Measurements from ENCODE around the gene TMEM184A. TPM values are rescaled to one million over a fixed set of nuclear protein-coding genes. Genes with fewer than 3 reads are reported as not detected.
"Not testable (repeated sequence)": the region's sequence is repeated elsewhere in the genome, so short reads cannot be mapped to it uniquely, and the experiment has no call there.

TMEM184A gene
- total RNA-seq, 4 donors from 2014 or later = 0.55 to 3.3 (median 1.3) TPM

DNA sequence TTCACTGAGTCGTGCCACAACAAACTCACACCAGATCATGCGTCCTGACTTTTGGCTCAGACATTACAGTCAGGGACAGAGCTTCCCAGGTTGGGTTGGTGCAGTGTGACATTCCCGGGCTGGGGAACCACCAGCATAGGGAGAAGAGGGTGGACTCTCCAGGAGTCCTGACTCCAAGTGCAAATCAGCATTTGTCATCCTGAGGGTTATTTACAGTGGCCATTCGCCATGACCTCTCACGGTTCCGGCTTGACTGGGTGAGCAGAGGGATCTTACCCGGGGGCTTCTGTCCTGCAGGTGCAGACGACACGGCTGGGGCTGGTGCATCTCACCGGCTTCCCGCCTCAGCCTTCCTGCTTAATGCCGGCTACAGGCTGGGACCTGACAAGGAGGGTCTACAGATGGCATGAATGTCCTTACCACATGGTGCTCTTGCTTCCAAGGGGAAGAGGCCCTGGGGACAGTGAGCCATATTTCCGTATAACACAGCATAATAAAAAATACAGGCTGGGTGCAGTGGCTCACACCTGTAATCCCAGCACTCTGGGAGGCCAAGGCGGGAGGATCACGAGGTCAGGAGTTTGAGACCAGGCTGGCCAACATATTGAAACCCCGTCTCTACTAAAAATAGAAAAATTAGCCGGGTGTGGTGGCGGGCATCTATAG is 39.3 kb downstream of the TMEM184A start:
- DNase-seq (no peak), ATAC-seq (no peak)
- no peak overlapping the region for H3K4me3 ChIP-seq
- no peaks in the 10 kb centered on the region for H3K36me3 ChIP-seq
- H3K9me3 ChIP-seq = no peaks in the 10 kb centered on the region
- H3K27ac ChIP-seq = no peak overlapping the region
- TF ChIP-seq, protein P1, sequence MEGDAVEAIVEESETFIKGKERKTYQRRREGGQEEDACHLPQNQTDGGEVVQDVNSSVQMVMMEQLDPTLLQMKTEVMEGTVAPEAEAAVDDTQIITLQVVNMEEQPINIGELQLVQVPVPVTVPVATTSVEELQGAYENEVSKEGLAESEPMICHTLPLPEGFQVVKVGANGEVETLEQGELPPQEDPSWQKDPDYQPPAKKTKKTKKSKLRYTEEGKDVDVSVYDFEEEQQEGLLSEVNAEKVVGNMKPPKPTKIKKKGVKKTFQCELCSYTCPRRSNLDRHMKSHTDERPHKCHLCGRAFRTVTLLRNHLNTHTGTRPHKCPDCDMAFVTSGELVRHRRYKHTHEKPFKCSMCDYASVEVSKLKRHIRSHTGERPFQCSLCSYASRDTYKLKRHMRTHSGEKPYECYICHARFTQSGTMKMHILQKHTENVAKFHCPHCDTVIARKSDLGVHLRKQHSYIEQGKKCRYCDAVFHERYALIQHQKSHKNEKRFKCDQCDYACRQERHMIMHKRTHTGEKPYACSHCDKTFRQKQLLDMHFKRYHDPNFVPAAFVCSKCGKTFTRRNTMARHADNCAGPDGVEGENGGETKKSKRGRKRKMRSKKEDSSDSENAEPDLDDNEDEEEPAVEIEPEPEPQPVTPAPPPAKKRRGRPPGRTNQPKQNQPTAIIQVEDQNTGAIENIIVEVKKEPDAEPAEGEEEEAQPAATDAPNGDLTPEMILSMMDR (IDR thresholded peaks at IDR 0.05 in 4 of 5, conservative IDR thresholded peaks at IDR 0.05 in 1 of 5) = no peak
- no peak for TF ChIP-seq POLR2A (IDR thresholded peaks at IDR 0.05)
- intact Hi-C loops (cut with DNase I; ENCODE audit: low total_unique reads) (no loop called here), in situ Hi-C loops (cut with MboI; ENCODE audit: low sequenced_read_pairs in 4 of 4) (no loop called here)
- peaks cover 10 to 21% of the 10 kb centered on the region in 2 donors for H3K4me1 ChIP-seq
- H3K27me3 ChIP-seq = no peaks in the 10 kb centered on the region

DNA sequence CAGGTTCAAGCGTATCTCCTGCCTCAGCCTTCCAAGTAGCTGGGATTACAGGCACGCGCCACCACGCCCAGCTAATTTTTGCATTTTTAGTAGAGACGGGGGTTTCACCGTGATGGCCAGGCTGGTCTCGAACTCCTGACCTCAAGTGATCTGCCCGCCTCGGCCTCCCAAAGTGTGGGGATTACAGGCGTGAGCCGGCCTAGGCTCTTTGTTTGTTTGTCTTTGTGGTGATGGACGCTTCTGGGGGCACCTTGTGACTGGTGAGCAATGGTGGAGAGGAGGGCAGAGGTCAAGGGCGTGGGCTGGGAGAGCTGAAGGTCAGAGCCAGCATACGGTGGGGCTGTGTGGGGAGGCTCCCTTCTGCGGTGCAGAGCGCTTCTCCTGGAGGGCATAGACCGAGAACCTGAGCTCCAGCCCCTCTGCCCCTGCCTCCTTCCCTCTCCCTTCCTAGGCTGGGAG is 40.5 kb downstream of the TMEM184A start:
- Histone ChIP-seq H3K27ac (peak overlapping the region in 2 of 4 donors; percentile 98 to 100), H3K4me1 (peaks cover 10 to 21% of the 10 kb centered on the region in 2 donors)
- DNase-seq; H3K9me3 ChIP-seq; H3K4me3 ChIP-seq; intact Hi-C loops (cut with DNase I; ENCODE audit: low total_unique reads); in situ Hi-C loops (cut with MboI; ENCODE audit: low sequenced_read_pairs in 4 of 4); H3K27me3 ChIP-seq; H3K36me3 ChIP-seq; ATAC-seq: not testable (repeated sequence)

DNA sequence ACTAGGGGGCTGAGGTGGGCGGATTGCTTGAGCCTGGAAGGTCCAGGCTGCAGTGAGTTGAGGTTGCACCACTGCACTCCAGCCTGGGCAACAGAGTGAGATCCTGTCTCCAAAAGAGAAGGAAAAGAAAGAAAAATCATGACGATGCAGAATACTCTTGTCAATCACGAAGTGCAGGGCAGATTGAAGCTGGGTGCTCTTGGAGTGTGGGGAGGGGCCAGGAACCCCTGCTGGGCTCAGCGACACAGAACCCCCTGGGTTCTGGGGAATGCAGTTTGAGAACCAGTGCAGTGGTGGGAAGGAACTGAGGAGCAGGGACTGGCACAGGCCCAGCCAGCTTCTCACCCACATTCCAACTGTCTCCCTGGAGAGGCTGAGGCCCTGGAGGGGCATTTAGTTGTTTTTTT is 41.0 kb downstream of the TMEM184A start:
- TF ChIP-seq POLR2A (IDR thresholded peaks at IDR 0.05) = no peak
- TF ChIP-seq, protein P1 (IDR thresholded peaks at IDR 0.05 in 4 of 5, conservative IDR thresholded peaks at IDR 0.05 in 1 of 5) = no peak
- Histone ChIP-seq H3K4me3 (no peak overlapping the region), H3K4me1 (peaks cover 10 to 21% of the 10 kb centered on the region in 2 donors), H3K36me3 (no peaks in the 10 kb centered on the region), H3K9me3 (no peaks in the 10 kb centered on the region), H3K27me3 (no peaks in the 10 kb centered on the region), H3K27ac (peak overlapping the region; percentile 98 to 100 (median 100))
- DNase-seq (no peak), ATAC-seq (no peak)
- intact Hi-C loops (cut with DNase I; ENCODE audit: low total_unique reads) (no loop called here), in situ Hi-C loops (cut with MboI; ENCODE audit: low sequenced_read_pairs in 4 of 4) (loop anchor here in 1 of 4 donors (5.0 kb wide), 1 partner anchor 52 kb away; no protein-coding TSS in a partner anchor)

DNA sequence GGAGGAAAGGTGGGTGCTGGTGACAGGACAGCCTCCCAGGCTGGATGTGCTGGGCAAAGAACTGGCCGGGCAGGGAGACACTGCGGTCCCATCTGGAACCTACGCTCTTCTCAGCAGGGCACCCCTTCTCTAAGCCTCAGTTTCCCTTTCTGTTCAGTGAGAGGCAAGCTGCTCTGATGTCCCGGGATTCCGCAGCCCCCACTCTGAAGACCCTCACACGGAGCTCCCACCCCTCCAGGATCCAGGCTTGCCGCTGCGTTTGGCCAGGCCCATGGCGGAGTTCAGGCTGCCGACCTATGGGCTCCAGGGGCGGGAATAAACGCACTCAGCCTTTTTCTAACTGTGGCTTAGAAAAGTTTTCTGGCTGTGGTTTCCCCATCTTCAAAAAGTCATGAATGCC is 41.6 kb downstream of the TMEM184A start:
- no peak for DNase-seq
- no peaks in the 10 kb centered on the region for H3K27me3 ChIP-seq
- TF ChIP-seq POLR2A (IDR thresholded peaks at IDR 0.05) = no peak
- TF ChIP-seq, protein P1 (IDR thresholded peaks at IDR 0.05 in 4 of 5, conservative IDR thresholded peaks at IDR 0.05 in 1 of 5) = no peak
- peak overlapping the region; percentile 98 to 100 (median 100) for H3K27ac ChIP-seq
- intact Hi-C loops (cut with DNase I; ENCODE audit: low total_unique reads) = no loop called here
- H3K36me3 ChIP-seq = no peaks in the 10 kb centered on the region
- in situ Hi-C loops (cut with MboI; ENCODE audit: low sequenced_read_pairs in 4 of 4) = loop anchor here in 1 of 4 donors (5.0 kb wide), 1 partner anchor 53 kb away; no protein-coding TSS in a partner anchor
- peaks cover 10 to 21% of the 10 kb centered on the region in 2 donors for H3K4me1 ChIP-seq
- H3K9me3 ChIP-seq = no peaks in the 10 kb centered on the region
- no peak overlapping the region for H3K4me3 ChIP-seq
- ATAC-seq = no peak

DNA sequence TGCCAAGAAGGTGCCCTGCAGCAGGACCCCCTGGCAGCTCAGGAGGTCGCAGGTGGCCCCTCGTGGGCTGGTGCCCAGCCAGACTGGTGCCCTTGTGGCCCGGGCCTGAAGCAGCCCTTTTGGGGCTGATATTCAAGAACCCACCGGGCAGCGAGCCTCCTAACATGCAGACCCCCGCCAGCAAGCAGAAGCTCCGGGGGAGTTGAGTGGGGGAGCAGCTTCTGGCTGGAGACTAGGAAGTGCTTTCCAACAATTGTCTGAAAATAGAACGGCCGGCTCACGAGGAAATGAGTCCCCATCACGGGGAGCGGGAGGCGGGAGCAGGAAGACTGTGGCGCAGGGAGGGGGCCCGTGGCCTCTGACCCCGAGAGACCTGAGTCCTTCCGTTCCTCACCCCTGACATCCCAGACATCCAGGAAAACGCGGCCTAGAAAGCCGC is 42.3 kb downstream of the TMEM184A start:
- Histone ChIP-seq H3K36me3 (no peaks in the 10 kb centered on the region), H3K27me3 (no peaks in the 10 kb centered on the region), H3K27ac (peak overlapping the region; percentile 98 to 100 (median 100)), H3K9me3 (no peaks in the 10 kb centered on the region), H3K4me3 (peak overlapping the region; percentile 40 to 48 (median 42)), H3K4me1 (peaks cover 10 to 21% of the 10 kb centered on the region in 2 donors)
- in situ Hi-C loops (cut with MboI; ENCODE audit: low sequenced_read_pairs in 4 of 4) = loop anchor here in 1 of 4 donors (5.0 kb wide), 1 partner anchor 54 kb away; no protein-coding TSS in a partner anchor
- peak; percentile 86 to 91 for ATAC-seq
- DNase-seq = peak; percentile 84
- intact Hi-C loops (cut with DNase I; ENCODE audit: low total_unique reads) = loop anchor here (1.0 to 2.0 kb wide), 2 partner anchors 17 to 43 kb away; partner anchors contain the start of genes MAFK and TMEM184A
- peak in 1 of 2 donors; percentile 53 for TF ChIP-seq POLR2A (IDR thresholded peaks at IDR 0.05)
- TF ChIP-seq, protein P1 (IDR thresholded peaks at IDR 0.05 in 4 of 5, conservative IDR thresholded peaks at IDR 0.05 in 1 of 5) = no peak
